Suppressor macrophage (primary cell): ENCODE data around the gene FBH1.
A peak's percentile ranks its signal among the peaks of the same experiment; 100 is the strongest.
"Not testable (repeated sequence)": the region's sequence is repeated elsewhere in the genome, so short reads cannot be mapped to it uniquely, and the experiment has no call there.

Source experiments
- DNase-seq, 4 experiments: peaks; one replicate each; pipeline ENCODE4 v3.0.0-alpha.2; 2020 to 2022

FBH1 gene

DNA sequence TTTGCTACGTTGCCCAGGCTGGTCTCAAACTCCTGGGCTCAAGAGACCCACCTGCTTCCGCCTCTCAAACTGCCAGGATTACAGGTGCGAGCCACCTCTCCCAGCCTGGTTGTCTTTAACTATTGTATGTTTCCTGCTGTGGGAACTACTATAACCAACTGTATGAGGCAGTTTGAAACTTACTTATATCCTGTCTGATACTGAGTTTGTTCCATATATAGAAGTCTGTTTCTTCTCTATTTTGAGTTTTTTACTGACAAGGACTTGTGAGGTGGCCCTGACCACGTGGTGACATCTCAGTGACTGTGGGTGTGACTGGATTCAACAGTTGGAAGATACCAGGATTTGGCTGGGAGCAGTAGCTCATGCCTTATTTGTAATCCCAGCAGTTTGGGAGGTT, 14.2 kb downstream of the FBH1 start:
- peak in 2 of 4 experiments; percentile 18 to 45 for DNase-seq

DNA sequence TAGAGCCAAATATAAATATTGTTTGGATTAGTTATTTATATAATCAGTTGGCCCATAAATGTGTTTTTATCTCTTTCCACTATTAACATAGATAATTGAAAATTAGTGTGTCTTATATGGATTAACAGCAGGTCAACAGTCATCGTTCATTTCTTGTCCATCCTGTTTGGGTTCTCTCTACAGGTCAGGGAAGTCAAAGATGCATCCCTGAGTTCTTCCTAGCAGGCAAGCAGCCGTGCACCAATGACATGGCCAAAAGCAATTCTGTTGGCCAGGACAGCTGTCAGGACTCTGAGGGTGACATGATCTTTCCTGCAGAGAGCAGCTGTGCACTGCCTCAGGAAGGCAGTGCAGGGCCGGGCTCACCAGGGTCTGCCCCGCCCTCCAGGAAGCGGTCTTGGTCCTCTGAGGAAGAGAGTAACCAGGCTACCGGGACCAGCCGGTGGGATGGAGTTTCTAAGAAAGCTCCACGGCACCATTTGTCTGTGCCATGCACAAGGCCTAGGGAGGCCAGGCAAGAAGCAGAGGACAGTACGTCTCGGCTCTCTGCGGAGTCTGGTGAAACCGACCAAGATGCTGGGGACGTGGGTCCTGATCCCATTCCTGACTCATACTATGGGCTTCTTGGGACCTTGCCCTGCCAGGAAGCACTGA, 15.9 kb downstream of the FBH1 start:
- no peak for DNase-seq

DNA sequence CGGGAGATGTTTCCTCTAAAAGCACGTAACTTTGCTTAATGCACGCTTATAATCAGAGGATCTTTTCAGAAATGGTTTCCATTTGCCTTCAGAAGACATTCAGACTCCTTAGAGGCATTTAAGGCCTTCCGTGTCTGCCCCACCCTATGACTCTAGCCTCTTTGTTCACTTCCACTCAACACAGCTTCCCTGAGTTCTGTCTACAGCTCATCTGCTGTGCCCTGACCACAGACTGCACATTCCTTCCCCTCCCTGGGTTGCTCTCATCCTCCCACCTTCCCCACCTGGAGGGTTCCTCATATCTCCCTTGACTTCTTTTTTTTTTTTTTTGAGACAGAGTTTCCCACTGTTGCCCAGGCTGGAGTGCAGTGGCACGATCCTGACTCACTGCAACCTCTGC, 16.6 kb downstream of the FBH1 start:
- no peak for DNase-seq

DNA sequence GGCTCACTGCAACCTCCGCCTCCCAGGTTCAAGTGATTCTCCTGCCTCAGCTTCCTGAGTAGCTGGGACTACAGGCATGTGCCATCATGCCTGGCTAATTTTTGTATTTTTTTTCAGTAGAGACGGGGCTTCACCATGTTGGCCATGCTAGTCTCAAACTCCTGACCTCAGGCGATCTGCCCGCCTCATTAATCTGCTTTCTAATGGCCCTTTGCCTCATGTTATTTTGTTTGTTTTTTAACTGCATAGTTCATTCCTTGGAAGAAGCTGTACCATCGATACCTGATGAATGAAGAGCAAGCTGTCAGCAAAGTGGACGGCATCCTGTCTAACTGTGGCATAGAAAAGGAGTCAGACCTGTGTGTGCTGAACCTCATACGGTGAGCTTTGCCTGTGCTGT, 18.6 kb downstream of the FBH1 start:
- DNase-seq = not testable (repeated sequence)

DNA sequence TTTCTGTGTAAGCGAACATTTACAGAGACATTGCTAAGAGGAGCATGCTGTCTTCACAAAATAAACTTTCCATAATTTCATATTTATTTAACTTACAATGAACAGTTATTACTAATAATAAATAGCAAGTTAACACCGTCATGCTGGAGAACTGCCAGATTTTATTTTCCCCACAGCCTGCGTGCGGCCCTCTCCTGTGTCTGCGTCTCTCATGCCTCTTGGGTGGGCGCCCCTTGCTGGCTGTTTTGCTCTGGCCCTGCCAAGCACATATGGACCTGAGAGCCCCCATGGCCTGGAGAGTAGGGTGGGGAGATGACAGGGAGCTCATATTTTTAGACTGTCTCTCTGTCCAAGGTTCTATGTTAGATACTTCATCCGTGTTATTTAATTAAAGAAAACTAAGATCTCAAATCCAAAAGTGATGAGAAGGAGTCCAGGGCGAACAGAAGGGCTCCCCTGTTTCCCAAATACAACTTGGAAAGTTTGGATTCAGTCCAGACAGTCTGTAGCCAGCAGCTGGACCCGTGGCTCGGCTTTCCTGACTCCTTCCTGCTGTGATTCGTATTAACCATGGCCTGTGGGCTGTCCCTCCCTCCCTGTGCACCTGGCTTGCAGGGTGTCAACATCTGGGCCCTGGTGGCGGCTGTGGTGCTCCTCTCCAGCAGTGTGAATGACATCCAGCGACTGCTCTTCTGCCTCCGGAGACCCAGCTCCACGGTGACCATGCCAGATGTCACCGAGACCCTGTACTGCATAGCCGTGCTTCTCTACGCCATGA, 20.5 kb downstream of the FBH1 start:
- DNase-seq = no peak

DNA sequence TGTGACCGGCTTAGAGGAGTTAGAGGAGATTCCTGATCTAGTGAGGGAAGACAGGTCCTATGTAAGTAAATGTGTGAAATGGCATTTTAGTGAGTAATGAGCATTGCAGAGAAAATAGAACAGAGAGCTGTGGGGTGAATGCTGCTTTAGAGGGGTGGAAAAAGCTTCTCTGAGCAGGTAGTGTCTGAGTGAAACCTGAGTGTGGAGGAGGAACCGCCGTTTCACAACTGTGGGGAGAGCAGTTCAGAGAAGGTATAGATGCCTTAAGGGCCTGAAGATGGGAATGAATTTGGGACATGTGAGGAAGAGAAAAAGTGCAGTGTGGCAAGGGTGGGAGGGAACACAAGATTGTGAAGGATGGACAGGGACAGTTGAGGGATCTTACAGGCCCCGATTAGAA, 21.6 kb downstream of the FBH1 start:
- no peak for DNase-seq

DNA sequence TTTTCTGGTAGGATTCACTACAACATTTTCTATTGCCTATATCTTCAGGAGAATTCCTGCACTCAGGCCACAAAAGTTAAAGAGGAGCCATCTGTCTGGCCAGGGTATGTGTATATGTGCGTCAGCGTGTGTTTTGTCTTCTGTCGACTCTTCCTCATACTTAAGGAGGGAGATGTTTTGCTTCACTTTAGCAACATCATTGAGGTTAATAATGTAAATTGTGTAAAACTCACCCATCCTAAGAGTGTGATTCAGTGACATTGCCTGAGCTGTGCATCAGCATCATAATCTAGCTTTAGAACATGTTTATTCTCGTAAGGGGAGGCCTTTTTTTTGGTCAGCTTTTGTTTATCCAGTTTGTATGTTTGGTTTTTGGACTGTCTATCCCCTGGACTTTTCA, 23.7 kb downstream of the FBH1 start:
- DNase-seq = no peak

- DNase-seq = no peak
These were observed 25.4 kb downstream of the FBH1 start for GRCh38 chr10:5915451-5915850.

GRCh38 chr10:5917305-5917704, 27.3 kb downstream of the FBH1 start:
- no peak for DNase-seq

DNA sequence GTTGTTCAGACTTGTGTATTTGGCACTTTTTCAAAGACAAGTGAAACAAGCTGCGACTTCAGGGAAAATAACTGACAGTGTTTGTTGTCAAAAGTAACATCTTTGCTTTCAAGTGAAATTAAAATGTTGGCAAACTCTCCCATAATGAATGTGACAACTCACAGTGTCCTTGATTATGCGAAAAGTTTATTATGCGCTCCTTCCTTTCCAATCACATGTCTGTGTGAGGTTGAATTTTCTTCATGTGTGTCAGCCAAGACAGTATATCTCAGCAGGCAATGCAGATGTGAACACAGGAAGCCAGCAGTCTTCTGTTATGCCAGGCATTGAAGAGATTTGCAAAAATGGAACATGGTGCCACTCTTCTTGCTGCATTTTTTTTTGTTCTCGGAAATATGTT, 28.7 kb downstream of the FBH1 start:
- no peak for DNase-seq

- no peak for DNase-seq
These were observed 29.5 kb downstream of the FBH1 start for GRCh38 chr10:5919568-5919967.

DNA sequence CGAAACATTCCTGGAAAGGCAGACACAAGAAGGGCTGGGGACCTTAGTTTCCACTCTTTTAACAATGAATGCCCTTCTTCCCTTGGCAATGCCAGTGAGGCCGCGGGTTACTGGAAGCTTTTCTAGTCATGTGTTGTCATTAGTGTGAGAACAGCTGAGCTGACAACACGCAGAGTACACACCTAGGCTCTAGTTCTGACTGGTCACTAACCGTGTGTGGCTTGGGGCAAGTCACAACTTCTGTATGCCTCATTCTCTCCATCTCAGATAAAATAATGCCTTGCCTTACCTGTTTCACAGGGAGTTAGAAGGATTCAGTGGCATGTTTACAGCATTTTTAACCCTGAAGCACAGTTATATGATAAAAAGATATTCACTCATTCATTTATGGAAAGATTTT, 31.7 kb downstream of the FBH1 start:
- DNase-seq = no peak

DNA sequence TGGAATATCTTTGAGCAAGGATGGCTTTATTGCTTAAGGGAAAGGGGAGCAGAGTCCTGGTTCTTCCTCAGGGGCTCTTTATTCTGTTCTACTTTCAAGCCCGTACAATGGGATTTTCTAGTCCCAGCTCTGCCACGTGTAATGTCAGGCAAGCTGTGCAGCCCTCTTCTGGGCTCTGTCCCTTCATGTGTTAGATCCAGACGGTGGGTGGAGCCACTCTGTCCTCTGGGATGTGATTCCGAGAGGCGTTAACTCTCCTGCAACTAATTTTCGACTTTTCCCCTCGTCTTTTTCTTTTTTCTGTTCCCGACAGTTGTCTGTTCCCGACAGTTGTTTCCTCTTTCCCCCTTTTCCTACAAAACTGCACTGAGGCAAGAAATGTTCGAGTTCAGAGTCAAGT, 34.8 kb downstream of the FBH1 start:
- DNase-seq = no peak

DNA sequence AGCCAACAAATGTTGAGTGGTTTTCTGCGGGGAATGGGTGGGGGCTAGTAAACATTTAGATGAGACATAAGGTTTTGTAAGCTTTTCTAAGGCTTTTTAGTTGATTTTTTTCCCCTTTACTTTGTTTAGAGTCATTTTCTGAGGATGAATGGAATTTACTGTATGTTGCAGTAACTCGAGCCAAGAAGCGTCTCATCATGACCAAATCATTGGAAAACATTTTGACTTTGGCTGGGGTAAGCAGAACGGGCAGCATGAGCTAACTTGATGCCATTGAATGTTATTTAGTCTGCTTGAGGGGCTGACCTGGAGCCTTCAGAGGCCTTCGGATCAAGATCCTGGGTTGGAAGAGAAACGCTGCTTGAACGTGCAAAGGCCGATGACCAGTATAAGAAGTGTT, 37.3 kb downstream of the FBH1 start:
- DNase-seq = no peak

GRCh38 chr10:5929442-5929841, 39.4 kb downstream of the FBH1 start:
- no peak for DNase-seq

DNA sequence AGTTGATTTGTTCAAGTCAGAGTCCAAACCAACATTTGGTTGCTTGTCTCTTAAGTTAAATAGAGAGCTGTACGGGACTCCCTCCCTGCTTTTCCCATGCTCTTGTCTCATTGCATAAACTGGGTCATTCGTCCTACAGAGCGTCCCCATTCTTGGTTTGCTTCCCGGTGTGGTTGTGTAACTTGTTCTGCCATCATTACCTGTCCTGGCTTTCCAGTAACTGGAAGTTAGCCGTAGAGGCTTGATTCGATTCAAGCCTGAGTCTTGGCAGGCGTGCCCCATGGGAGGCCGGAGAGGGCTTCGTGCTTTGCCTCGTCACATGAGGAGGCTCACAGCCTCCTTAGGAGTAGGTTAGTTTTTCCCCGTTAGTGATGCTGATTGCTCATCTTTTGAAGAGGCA, 40.2 kb downstream of the FBH1 start:
- DNase-seq = no peak

GRCh38 chr10:5932345-5932744, 42.3 kb downstream of the FBH1 start:
- peak in 1 of 4 experiments; percentile 6 for DNase-seq

DNA sequence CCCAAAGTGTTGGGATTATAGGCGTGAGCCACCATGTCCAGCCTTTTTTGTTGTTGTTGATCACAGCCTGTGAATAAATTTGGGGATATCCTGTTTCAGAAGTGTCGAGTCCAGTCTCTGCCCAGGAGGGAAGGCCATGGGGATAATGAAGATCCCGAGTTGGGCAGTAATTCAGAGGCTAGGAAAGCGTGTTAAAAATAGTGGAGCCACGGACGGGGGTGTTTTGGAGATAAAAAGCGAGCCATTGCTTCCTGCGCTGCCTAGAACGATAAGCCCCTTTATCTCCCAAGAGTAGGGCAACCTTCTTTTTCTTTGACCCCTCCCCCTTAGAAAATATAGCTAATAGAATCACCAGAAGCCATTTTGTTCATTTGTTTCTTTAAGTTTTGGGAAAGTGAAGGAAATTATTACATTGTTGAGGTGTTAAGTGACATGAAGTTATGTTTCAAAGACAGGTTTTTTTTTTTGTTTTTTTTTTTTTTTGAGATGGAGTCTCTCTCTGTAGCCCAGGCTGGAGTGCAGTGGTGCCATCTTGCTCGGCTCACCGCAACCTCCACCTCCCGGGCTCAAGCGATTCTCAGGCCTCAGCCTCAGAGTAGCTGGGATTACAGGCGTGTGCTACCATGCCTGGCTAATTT, 44.0 kb downstream of the FBH1 start:
- no peak for DNase-seq

- no peak for DNase-seq
These were observed 45.6 kb downstream of the FBH1 start for GRCh38 chr10:5935628-5936027.

DNA sequence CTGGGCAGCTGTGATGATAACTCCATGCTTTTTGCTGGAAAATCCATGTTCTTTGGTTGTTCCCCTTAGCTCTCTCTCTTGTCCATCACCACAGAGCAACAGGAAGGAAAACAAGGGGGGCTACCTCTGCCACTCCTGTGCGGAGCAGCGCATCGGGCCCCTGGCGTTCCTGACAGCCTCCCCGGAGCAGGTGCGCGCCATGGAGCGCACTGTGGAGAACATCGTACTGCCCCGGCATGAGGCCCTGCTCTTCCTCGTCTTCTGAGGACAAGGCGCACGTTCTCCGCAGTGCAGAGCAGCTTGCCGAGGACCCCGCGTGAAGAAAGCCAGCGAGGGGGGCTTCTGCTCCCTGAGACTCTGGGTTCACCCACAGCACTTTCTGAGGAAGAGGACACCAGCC, 47.0 kb downstream of the FBH1 start:
- DNase-seq = no peak

- DNase-seq = no peak
These were observed 48.2 kb downstream of the FBH1 start for GRCh38 chr10:5938291-5938690.

- no peak for DNase-seq
These were observed 50.8 kb downstream of the FBH1 start for GRCh38 chr10:5940807-5941218.

DNA sequence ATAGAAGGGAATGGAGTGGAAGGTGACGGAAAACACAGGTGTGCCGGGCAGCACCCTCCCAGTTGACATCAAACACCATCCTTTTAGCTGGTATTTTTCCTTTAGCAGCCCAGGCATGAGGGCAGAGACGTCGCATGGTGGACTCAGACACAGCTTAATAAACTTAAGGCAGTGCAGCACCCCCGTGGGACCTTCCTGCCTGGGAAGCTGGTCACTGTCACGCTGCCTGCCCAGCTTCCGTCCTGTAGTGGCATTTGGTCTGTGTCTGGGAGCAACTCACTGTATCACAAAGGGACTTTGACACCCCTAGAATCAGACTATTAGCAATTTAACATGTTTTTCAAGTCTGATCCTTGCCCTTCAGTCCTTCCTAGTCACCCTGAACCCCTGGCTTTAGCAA, 51.5 kb downstream of the FBH1 start:
- no peak for DNase-seq

DNA sequence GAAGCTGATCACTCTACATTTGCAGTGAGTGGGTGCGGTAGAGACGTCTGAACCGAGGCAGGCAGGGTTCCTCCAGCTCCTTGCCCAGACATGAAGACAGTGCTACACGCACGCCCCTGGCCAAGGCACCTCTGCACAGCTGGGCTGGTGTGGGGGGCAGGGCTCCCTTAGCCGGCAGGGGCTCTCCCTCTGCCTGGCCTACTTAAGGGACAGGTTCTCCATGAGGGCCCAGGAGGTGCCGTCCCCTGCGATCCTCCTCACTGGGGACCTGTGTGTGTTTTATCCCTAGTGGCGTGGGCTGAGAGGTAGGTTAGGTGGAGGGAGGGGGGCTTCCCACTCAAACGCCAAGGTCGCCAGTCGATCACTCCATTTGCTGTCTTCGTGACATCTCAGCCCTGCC, 52.0 kb downstream of the FBH1 start:
- DNase-seq = no peak
